Progenitor cell of endocrine pancreas (in vitro differentiated cells): Measurements from ENCODE around the gene MBP. TPM values are rescaled to one million over a fixed set of nuclear protein-coding genes. Genes with fewer than 3 reads are reported as not detected.

Experiments
- DNase-seq: peaks from one replicate; pipeline ENCODE4 v3.0.0; 2021; ENCODE audit warnings: low spot score; ENCODE audit not compliant: unreplicated experiment
- H3K27ac Mint-ChIP-seq: 2 replicates; pipeline ENCODE4 v1.8.0; 2021; ENCODE audit warnings: mild to moderate bottlenecking, moderate library complexity, mixed read lengths
- H3K27me3 Mint-ChIP-seq: 2 replicates; pipeline ENCODE4 v1.8.0; 2021; ENCODE audit warnings: mixed read lengths
- H3K36me3 Mint-ChIP-seq: 2 replicates; pipeline ENCODE4 v1.8.0; 2022; ENCODE audit warnings: mixed read lengths; ENCODE audit not compliant: insufficient read depth
- H3K4me1 Mint-ChIP-seq: 2 replicates; pipeline ENCODE4 v1.8.0; 2021; ENCODE audit warnings: low read depth, mixed read lengths
- H3K4me3 Mint-ChIP-seq: 2 replicates; pipeline ENCODE4 v1.8.0; 2021; ENCODE audit warnings: low read depth, mild to moderate bottlenecking, moderate library complexity, mixed read lengths
- H3K9me3 Mint-ChIP-seq: 2 replicates; pipeline ENCODE4 v1.8.0; 2021; ENCODE audit warnings: low read depth, mixed read lengths
- CTCF ChIP-seq: fragments of 200-600 bp; sonication (generic); IDR thresholded peaks from one replicate; pipeline ENCODE4 v1.5.0; 2021; ENCODE audit warnings: antibody characterized with exemption, mild to moderate bottlenecking; ENCODE audit not compliant: unreplicated experiment
- total RNA-seq: library from RNA; stranded (reverse); gene quantifications from 2 replicates; pipeline ENCODE4 v1.2.1, GENCODE V29; 2021

MBP gene
- total RNA-seq, 1 donor from 2014 or later = 38.4 TPM

DNA sequence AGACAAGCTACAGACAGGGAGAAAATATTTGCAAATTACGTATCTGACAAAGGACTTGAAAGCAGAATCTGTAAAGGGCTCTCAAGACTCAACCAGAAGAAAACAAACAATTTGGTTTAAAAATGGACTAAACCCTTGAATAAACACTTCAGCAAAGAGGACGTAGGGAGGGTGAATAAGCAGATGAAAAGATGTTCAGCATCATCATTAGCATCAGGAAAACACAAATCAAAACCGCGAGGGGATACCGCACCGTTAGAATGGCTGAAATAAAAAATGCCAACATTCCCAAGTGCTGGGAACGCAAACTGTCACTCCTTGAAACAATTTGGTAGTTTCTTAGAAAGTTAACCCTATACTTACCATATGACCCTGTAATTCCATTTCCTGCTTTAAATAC, 136.7 kb downstream of the MBP start:
- no peak for TF ChIP-seq CTCF
- H3K27me3 Mint-ChIP-seq = peaks cover 4% of the 10 kb centered on the region
- H3K4me1 Mint-ChIP-seq = no peaks in the 10 kb centered on the region
- H3K27ac Mint-ChIP-seq = no peak overlapping the region
- no peaks in the 10 kb centered on the region for H3K36me3 Mint-ChIP-seq
- peaks cover 3% of the 10 kb centered on the region for H3K9me3 Mint-ChIP-seq
- H3K4me3 Mint-ChIP-seq = no peak overlapping the region
- DNase-seq = no peak

DNA sequence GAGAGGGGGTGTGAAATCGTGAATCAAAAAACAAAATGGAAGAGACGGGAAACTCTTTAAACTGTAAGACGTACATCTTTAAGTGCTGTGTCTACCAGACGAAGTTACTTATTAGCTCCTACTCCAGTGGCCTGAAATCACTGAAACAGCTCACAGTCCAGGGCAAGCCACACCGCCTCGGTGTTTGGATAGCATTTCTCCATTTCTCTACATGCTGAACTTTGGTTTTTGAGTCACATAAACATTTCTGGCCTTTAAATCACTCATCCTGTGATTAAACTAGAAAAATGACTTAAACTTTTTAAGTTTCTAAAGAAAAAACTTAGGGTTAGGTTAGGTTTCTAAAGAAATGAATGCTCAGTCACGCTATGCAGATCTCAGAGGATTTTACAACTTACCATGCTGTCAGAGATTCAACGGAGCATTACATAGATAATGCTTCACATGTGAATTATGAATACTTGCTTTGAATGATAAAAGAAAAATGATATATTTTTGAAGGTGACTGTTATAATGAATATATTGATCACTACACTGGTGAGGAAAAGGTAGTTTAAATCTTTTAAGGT, 138.4 kb downstream of the MBP start:
- no peaks in the 10 kb centered on the region for H3K36me3 Mint-ChIP-seq
- H3K4me1 Mint-ChIP-seq = peaks cover 3% of the 10 kb centered on the region
- H3K9me3 Mint-ChIP-seq = peaks cover 3% of the 10 kb centered on the region
- no peak overlapping the region for H3K27ac Mint-ChIP-seq
- H3K27me3 Mint-ChIP-seq = peaks cover 4% of the 10 kb centered on the region
- no peak for TF ChIP-seq CTCF
- no peak for DNase-seq
- H3K4me3 Mint-ChIP-seq = no peak overlapping the region

DNA sequence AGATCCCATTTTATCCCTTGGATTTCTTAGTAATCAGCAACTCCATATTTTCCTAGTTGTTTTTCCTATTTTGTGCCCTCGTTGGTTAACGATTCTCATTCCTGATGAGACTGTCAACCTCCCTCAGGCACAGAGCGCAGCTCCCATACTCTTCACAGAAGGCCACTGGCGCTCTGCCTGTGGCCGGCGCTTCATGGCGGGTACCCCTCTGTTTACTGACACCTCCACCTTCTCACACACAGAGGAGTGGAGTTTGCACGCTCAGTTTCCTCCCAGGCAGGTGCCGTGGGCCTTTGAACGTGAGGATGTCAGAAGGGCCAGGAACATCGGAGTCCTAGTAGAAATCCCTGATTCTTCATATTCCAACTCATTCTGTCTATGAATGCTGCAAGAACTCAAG, 139.0 kb downstream of the MBP start:
- no peak for TF ChIP-seq CTCF
- no peak overlapping the region for H3K4me3 Mint-ChIP-seq

DNA sequence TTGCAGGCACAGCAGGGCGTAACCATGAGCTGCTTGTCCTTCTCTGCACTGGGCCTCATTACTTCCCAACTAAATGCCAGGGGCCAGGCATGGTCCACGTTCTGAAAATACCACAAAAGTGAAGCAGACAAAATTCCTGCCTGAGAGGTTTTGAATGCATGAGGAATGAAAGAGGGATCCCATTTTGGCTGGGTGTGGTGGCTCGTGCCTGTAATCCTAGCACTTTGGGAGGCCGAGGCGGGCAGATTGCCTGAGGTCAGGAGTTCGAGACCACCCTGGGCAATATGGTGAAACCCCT, 139.5 kb downstream of the MBP start:
- no peak overlapping the region for H3K27ac Mint-ChIP-seq
- no peak for DNase-seq
- H3K36me3 Mint-ChIP-seq = no peaks in the 10 kb centered on the region
- peaks cover 4% of the 10 kb centered on the region for H3K27me3 Mint-ChIP-seq
- H3K4me3 Mint-ChIP-seq = no peak overlapping the region
- H3K4me1 Mint-ChIP-seq = peaks cover 3% of the 10 kb centered on the region
- peaks cover 3% of the 10 kb centered on the region for H3K9me3 Mint-ChIP-seq
- TF ChIP-seq CTCF = no peak

More for the DNA sequence above, 139.0 kb downstream of the MBP start:
- Mint-ChIP-seq H3K9me3 (peaks cover 3% of the 10 kb centered on the region), H3K27me3 (peaks cover 4% of the 10 kb centered on the region), H3K4me1 (peaks cover 3% of the 10 kb centered on the region), H3K27ac (no peak overlapping the region), H3K36me3 (no peaks in the 10 kb centered on the region)
- DNase-seq = no peak

DNA sequence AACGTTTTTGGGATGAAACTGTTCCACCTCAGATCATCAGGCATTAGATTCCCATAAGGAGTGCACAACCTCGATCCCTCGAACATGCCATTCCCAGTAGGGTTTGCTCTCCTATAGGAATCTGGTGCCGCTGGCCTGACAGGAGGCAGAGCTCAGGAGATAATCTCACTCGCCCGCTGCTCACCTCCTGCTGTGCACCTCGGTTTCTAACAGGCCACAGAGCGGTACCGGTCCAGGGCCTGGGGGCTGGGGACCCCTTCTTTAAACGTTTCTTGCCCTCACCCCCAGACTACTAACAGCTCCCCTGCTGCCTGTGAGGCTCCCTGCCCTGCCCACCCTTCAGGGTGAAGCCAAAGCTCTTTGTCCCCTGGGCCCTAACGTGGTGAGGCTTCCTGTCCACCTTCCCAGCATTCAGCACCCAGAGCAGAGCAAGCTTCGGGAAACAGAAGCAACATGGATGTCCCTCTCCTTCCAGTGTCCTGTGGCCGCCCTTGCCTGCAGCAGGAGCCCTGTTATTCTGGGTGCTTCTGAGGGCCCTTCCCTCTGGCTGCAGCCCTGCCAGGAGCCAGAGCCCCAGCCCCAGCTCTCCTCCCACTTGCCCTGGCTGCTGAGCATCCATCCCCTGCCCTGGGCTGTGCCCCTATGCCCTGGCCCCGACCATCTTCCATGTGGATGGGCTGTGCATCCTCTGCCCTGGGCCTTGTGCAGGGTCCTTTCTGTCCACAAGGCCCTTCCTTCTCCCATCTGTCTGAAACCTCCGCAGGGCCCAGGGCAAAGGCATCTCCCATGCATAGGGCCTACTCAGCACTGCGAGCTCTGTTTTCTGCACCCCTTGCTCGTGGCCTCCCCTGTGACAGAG, 140.1 kb downstream of the MBP start:
- H3K27me3 Mint-ChIP-seq = peaks cover 4% of the 10 kb centered on the region
- peaks cover 3% of the 10 kb centered on the region for H3K4me1 Mint-ChIP-seq
- peaks cover 3% of the 10 kb centered on the region for H3K9me3 Mint-ChIP-seq
- H3K36me3 Mint-ChIP-seq = no peaks in the 10 kb centered on the region
- no peak overlapping the region for H3K4me3 Mint-ChIP-seq
- no peak for TF ChIP-seq CTCF
- DNase-seq = no peak
- H3K27ac Mint-ChIP-seq = no peak overlapping the region
